ENCODE results near the gene NFKB1.

DNA sequence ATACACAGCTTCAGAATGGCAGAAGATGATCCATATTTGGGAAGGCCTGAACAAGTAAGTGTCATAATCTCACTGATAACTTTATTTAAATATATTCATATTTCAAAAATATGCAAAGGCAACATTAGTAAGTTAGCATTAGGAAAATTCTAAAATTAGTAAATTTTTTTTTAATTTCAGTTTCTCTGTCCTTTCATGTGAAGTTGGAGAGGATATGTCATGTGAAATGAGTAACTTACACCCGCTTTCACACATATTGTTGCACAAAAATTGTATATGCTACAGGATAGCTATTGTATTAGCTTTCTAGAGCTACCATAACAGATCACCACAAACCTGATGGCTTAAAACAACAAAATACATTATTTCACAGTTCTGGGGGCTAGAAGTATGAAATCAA lies 24.3 kb downstream of the NFKB1 start:
- TF ChIP-seq POLR2A (IDR thresholded peaks at IDR 0.05; ENCODE audit: low read length) (no peak), GATA1 (IDR thresholded peaks at IDR 0.05; ENCODE audit: low read depth, low read length) (no peak)

All from erythroblast (primary cell).